ENCODE measurements around the gene SSH2. TPM values are rescaled to one million over a fixed set of nuclear protein-coding genes. Genes with fewer than 3 reads are reported as not detected.

The SSH2 gene
- total and polyA plus RNA-seq, 9 donors: 4.2 to 13.0 (median 11.8) TPM

DNA sequence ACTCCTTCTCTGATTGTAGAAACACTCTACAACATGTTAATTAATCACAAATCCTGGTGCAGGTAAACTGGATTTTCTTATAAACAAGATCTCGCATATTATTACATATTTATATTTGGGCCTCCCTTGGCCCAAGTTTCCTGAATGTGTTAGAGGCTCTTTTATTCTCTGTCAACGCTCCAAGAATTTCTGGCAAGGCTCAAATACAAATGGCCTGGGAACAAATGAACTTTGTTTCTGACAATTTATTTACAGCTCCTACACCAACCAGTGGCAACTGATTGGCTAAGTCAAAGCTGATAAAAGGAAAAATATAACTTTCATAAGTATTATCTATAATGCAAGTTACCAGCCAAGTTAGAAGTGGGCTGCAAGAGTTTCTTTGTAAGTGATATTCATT lies 242.4 kb downstream of the SSH2 start:
- Histone ChIP-seq H3K36me3 (no peaks in the 10 kb centered on the region), H3K27me3 (no peaks in the 10 kb centered on the region), H3K4me1 (ENCODE audit: insufficient read depth) (no peaks in the 10 kb centered on the region), H3K27ac (no peak overlapping the region), H3K4me3 (no peak overlapping the region), H3K9me3 (no peaks in the 10 kb centered on the region)
- intact Hi-C loops (cut with DNase I): no loop called here
- no peak for DNase-seq
- WGBS, 3 donors: 42 to 66% (median 45%) methylated on average over 2 of the region's 2 CpGs
- TF ChIP-seq POLR2A (IDR thresholded peaks at IDR 0.05) (no peak), EP300 (IDR thresholded peaks at IDR 0.05) (no peak)
- TF ChIP-seq, protein P1, sequence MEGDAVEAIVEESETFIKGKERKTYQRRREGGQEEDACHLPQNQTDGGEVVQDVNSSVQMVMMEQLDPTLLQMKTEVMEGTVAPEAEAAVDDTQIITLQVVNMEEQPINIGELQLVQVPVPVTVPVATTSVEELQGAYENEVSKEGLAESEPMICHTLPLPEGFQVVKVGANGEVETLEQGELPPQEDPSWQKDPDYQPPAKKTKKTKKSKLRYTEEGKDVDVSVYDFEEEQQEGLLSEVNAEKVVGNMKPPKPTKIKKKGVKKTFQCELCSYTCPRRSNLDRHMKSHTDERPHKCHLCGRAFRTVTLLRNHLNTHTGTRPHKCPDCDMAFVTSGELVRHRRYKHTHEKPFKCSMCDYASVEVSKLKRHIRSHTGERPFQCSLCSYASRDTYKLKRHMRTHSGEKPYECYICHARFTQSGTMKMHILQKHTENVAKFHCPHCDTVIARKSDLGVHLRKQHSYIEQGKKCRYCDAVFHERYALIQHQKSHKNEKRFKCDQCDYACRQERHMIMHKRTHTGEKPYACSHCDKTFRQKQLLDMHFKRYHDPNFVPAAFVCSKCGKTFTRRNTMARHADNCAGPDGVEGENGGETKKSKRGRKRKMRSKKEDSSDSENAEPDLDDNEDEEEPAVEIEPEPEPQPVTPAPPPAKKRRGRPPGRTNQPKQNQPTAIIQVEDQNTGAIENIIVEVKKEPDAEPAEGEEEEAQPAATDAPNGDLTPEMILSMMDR (IDR thresholded peaks at IDR 0.05): no peak

DNA sequence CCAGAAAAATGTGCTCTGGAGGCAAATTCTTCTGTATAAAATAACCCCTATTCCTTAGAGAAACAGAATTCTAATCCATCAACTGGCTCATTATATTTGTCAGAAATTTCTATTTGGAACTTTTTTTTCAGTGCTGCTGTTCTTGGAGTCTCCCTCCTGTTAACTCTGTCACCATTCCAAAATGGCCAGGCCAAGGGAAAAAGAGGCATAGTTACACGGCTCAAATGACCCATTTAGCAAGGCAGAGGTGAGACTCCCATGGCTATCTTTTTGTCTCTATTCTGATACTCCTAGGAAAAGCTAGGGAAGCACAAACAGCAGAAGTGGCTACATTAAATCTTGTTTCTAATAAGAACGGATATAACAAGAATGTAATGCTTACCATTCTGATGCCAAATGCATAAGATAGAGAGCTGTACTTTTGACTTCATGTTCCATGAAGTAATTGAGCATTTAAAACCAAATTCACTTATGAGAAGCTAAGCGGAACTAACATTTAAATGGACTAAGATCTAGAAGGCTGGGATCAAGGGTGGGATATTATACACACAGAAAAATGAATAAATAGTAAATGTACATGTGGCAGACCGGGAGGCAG lies 242.9 kb downstream of the SSH2 start:
- DNase-seq: no peak
- intact Hi-C loops (cut with DNase I): no loop called here
- Histone ChIP-seq H3K27ac (no peak overlapping the region), H3K9me3 (no peaks in the 10 kb centered on the region), H3K36me3 (no peaks in the 10 kb centered on the region), H3K4me1 (ENCODE audit: insufficient read depth) (no peaks in the 10 kb centered on the region), H3K27me3 (no peaks in the 10 kb centered on the region), H3K4me3 (no peak overlapping the region)
- TF ChIP-seq EP300 (IDR thresholded peaks at IDR 0.05): no peak
- TF ChIP-seq, protein P1 (IDR thresholded peaks at IDR 0.05): no peak
- no peak for TF ChIP-seq POLR2A (IDR thresholded peaks at IDR 0.05)
- 37 to 50% (median 44%) methylated on average over 4 of the region's 4 CpGs for WGBS, 3 donors

GRCh38 chr17:29683481-29683880 lies 246.5 kb downstream of the SSH2 start:
- WGBS, 3 donors: 83 to 93% (median 85%) methylated on average over 1 of the region's 1 CpG

GRCh38 chr17:29682987-29683386 lies 247.0 kb downstream of the SSH2 start:
- no peak for DNase-seq
- Histone ChIP-seq H3K36me3 (no peaks in the 10 kb centered on the region), H3K4me1 (ENCODE audit: insufficient read depth) (no peaks in the 10 kb centered on the region), H3K27ac (no peak overlapping the region), H3K27me3 (no peaks in the 10 kb centered on the region), H3K9me3 (no peaks in the 10 kb centered on the region), H3K4me3 (no peak overlapping the region)
- 23 to 35% (median 25%) methylated on average over 3 of the region's 3 CpGs for WGBS, 3 donors
- TF ChIP-seq POLR2A (IDR thresholded peaks at IDR 0.05) (no peak), EP300 (IDR thresholded peaks at IDR 0.05) (no peak)
- TF ChIP-seq, protein P1 (IDR thresholded peaks at IDR 0.05): no peak
- intact Hi-C loops (cut with DNase I): no loop called here

More at GRCh38 chr17:29683481-29683880, 246.5 kb downstream of the SSH2 start:
- H3K4me3 ChIP-seq: no peak overlapping the region
- H3K36me3 ChIP-seq: no peaks in the 10 kb centered on the region
- no peaks in the 10 kb centered on the region for H3K27me3 ChIP-seq
- DNase-seq: no peak
- H3K9me3 ChIP-seq: no peaks in the 10 kb centered on the region
- H3K4me1 ChIP-seq (ENCODE audit: insufficient read depth): no peaks in the 10 kb centered on the region
- no peak for TF ChIP-seq EP300 (IDR thresholded peaks at IDR 0.05)
- TF ChIP-seq POLR2A (IDR thresholded peaks at IDR 0.05): no peak
- TF ChIP-seq, protein P1 (IDR thresholded peaks at IDR 0.05): no peak
- intact Hi-C loops (cut with DNase I): no loop called here
- H3K27ac ChIP-seq: no peak overlapping the region

Measured in ovary (tissue), 9 donors.